Common myeloid progenitor, CD34-positive (primary cell): ENCODE measurements around the gene PRRT4.

Source experiments
- CTCF ChIA-PET: fragments of 350-600 bp; sonication (Branson Sonifier 250); formaldehyde crosslinking; loops from one replicate; lab custom pipeline; 2021; ENCODE audit warnings: antibody characterized with exemption; lab: Charles Lee
- POLR2A ChIA-PET: fragments of 350-600 bp; sonication (Branson Sonifier 250); formaldehyde crosslinking; loops from one replicate; lab custom pipeline; 2021; ENCODE audit warnings: antibody characterized with exemption; lab: Charles Lee
- DNase-seq, 3 donors: peaks; one replicate each; pipeline versions ENCODE4 v3.0.0 to v3.0.0-alpha.2; 2013
- H3K27ac ChIP-seq, 2 experiments: 1 replicate in 1 of 2; 2 replicates in 1 of 2; pipeline ENCODE4 v1.7.0; 2013; ENCODE audit warnings: inconsistent platforms in 2 of 2, low read length in 2 of 2, mild to moderate bottlenecking in 2 of 2, low read depth in 1 of 2, moderate library complexity in 1 of 2; ENCODE audit not compliant: severe bottlenecking in 2 of 2, insufficient read depth in 1 of 2, poor library complexity in 1 of 2
- H3K27me3 ChIP-seq, 5 experiments: replicated peaks in 2 of 5; 1 replicate in 3 of 5; 2 replicates in 2 of 5; pipeline versions ENCODE4 v1.6.1 to v1.7.0; 2013; ENCODE audit warnings: low read length in 4 of 5, mild to moderate bottlenecking in 2 of 5, moderate library complexity in 2 of 5, inconsistent platforms in 1 of 5; ENCODE audit not compliant: insufficient read depth in 5 of 5, control insufficient read depth in 4 of 5
- H3K36me3 ChIP-seq, 4 experiments: 1 replicate in 2 of 4; 2 replicates in 2 of 4; pipeline versions ENCODE4 v1.6.1 to v1.7.0; 2013; ENCODE audit warnings: low read length in 3 of 4, control low read depth in 1 of 4, mild to moderate bottlenecking in 1 of 4; ENCODE audit not compliant: control insufficient read depth in 4 of 4, insufficient read depth in 4 of 4
- H3K4me1 ChIP-seq, 4 experiments: 1 replicate in 3 of 4; 2 replicates in 1 of 4; pipeline versions ENCODE4 v1.6.1 to v1.7.1; 2013; ENCODE audit warnings: low read length in 3 of 4, mild to moderate bottlenecking in 3 of 4, control low read depth in 1 of 4, inconsistent platforms in 1 of 4, moderate library complexity in 1 of 4; ENCODE audit not compliant: control insufficient read depth in 4 of 4, insufficient read depth in 4 of 4; ENCODE audit errors: control extremely low read depth in 1 of 4
- H3K4me3 ChIP-seq, 7 experiments: 1 replicate in 4 of 7; 2 replicates in 3 of 7; pipeline versions ENCODE4 v1.5.1 to v1.7.0; 2013; ENCODE audit warnings: mild to moderate bottlenecking in 7 of 7, low read length in 6 of 7, moderate library complexity in 6 of 7, inconsistent platforms in 2 of 7, low read depth in 2 of 7, control low read depth in 1 of 7; ENCODE audit not compliant: insufficient read depth in 4 of 7, control insufficient read depth in 1 of 7; ENCODE audit errors: extremely low read depth in 1 of 7
- H3K9me3 ChIP-seq, 5 experiments: 1 replicate in 4 of 5; 2 replicates in 1 of 5; pipeline versions ENCODE4 v1.6.1 to v1.7.1; 2013; ENCODE audit warnings: low read length in 4 of 5, mild to moderate bottlenecking in 2 of 5, inconsistent platforms in 1 of 5, low read depth in 1 of 5, moderate library complexity in 1 of 5; ENCODE audit not compliant: control insufficient read depth in 4 of 5, insufficient read depth in 2 of 5; ENCODE audit errors: control extremely low read depth in 1 of 5
- WGBS: methylation state at CpG from one replicate; pipeline ENCODE4 v1.1.5; 2013; ENCODE audit not compliant: insufficient coverage; 5-methylcytosine and 5-hydroxymethylcytosine counted together

PRRT4 gene

DNA sequence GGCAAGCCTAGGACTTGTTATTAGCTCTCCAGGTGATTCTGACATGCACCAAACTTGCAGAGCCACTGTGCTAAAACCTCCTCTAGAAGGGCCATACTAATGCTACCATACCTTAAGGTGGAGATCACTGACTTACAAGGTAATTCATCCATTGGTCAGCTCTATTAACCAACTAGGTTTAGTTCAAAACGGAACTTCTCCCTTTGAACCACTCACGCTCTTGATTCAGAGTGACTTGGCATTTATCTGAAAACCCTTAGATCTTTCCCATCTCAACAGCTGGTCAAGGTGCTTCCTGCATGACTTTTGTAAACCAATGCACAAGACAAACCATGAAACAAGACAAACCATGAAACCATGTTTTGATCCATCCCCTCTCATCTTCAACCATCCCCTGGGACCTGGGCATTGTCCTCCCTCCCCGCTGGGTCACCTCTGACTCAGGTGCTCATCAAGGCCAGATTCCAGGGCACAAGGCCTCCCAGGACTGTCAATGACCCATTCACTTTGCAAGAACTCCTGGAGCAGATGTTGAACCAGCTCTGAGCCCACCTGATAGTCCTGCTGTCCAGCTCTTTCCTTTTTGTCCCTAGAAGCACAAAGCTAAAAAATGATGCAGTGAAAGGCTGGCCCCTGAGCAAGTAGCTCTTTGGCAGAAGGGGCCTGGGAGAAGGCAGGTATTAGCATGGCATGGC is 29.5 kb upstream of the PRRT4 start:
- CTCF ChIA-PET = interaction anchor here (0.6 to 67.2 kb wide), 5 partner anchors 5 to 1383 kb away, joined by 3 to 1829 read pairs (median 440); partner anchors contain the start of genes IMPDH1, PRRT4 and RBM28
- peak; percentile 70 to 96 (median 93) for DNase-seq
- Histone ChIP-seq H3K27me3 (no peaks in the 10 kb centered on the region), H3K36me3 (peaks cover 0 to 37% (median 29%) of the 10 kb centered on the region in 4 experiments), H3K4me3 (no peak overlapping the region), H3K9me3 (peaks cover 0 to 2% (median 0%) of the 10 kb centered on the region in 5 experiments), H3K27ac (no peak overlapping the region), H3K4me1 (peaks cover 0 to 34% (median 33%) of the 10 kb centered on the region in 4 experiments)
- 31% methylated on average over 3 of the region's 3 CpGs for WGBS
- POLR2A ChIA-PET = interaction anchor here (0.6 to 1.2 kb wide), 2 partner anchors 12 to 16 kb away, joined by 3 to 7 read pairs; no protein-coding TSS in a partner anchor

DNA sequence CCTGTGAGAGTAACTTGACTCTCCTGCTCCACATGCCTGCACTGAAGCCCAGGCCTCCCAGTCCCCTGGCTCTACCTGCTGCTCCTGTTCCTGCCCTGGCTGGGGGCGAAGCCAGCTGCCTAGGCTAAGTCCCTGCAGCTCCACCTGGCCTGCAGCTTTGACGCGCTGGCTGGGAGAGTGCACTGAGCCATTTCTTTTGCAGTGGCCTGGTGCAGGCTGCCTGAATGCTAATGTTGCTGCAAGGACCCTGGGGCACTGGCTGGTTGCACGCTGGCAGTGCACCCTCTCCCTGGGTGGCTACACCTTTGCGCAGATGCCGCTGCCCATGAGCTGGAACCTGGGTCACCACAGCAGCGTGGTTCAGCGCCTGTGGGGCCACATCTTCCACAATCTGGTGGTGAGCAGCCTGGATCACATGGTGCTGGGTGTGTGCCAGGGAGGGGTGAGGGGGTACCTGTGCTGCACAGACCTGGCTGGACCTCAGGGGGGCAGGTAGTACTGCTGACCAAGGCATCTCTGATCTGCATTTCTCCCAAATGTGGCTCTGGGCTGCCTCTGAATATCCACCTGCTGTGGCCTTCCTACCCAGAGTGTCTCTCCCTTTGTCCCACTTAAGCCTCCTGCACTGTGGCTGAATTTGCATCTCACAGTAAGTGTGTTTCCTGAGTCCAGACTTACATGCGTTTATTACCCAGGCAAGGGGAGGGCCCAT is 28.3 kb upstream of the PRRT4 start:
- no peak overlapping the region for H3K27ac ChIP-seq
- peaks cover 0 to 25% (median 20%) of the 10 kb centered on the region in 4 experiments for H3K36me3 ChIP-seq
- POLR2A ChIA-PET = no interaction called here
- CTCF ChIA-PET = interaction anchor here (1.1 to 67.2 kb wide), 5 partner anchors 4 to 71 kb away, joined by 3 to 1829 read pairs (median 440); partner anchors contain the start of genes IMPDH1, PRRT4 and RBM28
- peaks cover 1 to 38% (median 34%) of the 10 kb centered on the region in 4 experiments for H3K4me1 ChIP-seq
- no peaks in the 10 kb centered on the region for H3K27me3 ChIP-seq
- WGBS = 84% methylated on average over 9 of the region's 9 CpGs
- no peak for DNase-seq
- peaks cover 0 to 2% (median 0%) of the 10 kb centered on the region in 5 experiments for H3K9me3 ChIP-seq
- H3K4me3 ChIP-seq = no peak overlapping the region

DNA sequence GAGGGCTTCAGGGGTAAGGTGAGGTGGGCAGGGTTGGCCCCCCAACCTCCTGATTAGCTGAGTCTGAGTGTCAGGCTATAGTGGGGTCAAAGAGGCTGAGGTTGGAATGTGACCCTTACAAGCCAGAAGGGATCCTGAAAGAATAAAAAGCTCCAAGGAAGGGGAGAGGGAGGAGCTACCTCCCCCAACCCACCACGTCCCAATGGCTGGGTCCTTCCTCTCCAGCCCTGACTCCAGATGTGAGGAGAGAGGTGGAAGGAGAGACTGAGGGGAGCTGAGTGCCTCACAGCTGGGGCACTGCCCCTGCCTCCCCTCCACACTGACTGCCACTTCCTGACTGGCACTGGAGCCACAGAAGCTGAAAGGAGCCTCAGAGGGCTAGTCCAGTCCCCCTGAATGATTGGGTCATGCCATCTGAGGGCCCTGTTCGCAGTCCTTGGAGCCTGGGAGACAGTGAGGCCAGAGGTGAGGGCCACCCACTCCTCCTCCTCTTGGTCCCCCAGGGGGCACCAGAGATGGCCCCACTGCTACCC is 27.7 kb upstream of the PRRT4 start:
- Histone ChIP-seq H3K27me3 (no peaks in the 10 kb centered on the region), H3K9me3 (peaks cover 0 to 2% (median 0%) of the 10 kb centered on the region in 5 experiments), H3K27ac (no peak overlapping the region), H3K36me3 (peaks cover 0 to 18% (median 15%) of the 10 kb centered on the region in 4 experiments), H3K4me1 (peaks cover 4 to 44% (median 37%) of the 10 kb centered on the region in 4 experiments), H3K4me3 (no peak overlapping the region)
- no peak for DNase-seq
- 89% methylated on average over 1 of the region's 2 CpGs for WGBS
- ChIA-PET CTCF (interaction anchor here (1.1 to 67.2 kb wide), 7 partner anchors 3 to 71 kb away, joined by 3 to 1829 read pairs (median 4); partner anchors contain the start of genes IMPDH1, PRRT4 and RBM28), POLR2A (no interaction called here)

DNA sequence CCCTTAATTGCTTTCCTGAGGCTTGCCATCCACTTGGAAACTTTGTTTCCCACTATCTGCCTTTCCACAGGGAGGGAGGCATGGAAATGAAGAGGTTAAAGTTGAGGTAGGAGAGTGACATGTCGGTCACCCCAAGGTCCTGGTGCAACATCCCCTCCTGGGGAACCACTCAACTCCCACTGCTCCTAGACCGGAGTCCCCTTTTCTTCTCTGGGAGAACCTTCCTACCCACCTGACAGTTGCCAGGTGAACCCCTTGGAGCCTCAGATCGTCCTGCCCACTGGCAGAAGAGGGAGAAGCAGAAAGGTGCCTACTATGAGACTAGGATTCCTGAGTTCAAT is 26.6 kb upstream of the PRRT4 start:
- no peak for DNase-seq
- ChIA-PET CTCF (interaction anchor here (1.1 to 67.2 kb wide), 6 partner anchors 2 to 68 kb away, joined by 3 to 1829 read pairs (median 222); partner anchors contain the start of genes IMPDH1, PRRT4 and RBM28), POLR2A (no interaction called here)
- peaks cover 0 to 9% (median 8%) of the 10 kb centered on the region in 4 experiments for H3K36me3 ChIP-seq
- WGBS = 83% methylated on average over 2 of the region's 3 CpGs
- H3K4me1 ChIP-seq = peaks cover 4 to 46% (median 37%) of the 10 kb centered on the region in 4 experiments
- no peak overlapping the region for H3K4me3 ChIP-seq
- H3K27ac ChIP-seq = no peak overlapping the region
- peaks cover 0 to 2% (median 0%) of the 10 kb centered on the region in 5 experiments for H3K9me3 ChIP-seq
- no peaks in the 10 kb centered on the region for H3K27me3 ChIP-seq

DNA sequence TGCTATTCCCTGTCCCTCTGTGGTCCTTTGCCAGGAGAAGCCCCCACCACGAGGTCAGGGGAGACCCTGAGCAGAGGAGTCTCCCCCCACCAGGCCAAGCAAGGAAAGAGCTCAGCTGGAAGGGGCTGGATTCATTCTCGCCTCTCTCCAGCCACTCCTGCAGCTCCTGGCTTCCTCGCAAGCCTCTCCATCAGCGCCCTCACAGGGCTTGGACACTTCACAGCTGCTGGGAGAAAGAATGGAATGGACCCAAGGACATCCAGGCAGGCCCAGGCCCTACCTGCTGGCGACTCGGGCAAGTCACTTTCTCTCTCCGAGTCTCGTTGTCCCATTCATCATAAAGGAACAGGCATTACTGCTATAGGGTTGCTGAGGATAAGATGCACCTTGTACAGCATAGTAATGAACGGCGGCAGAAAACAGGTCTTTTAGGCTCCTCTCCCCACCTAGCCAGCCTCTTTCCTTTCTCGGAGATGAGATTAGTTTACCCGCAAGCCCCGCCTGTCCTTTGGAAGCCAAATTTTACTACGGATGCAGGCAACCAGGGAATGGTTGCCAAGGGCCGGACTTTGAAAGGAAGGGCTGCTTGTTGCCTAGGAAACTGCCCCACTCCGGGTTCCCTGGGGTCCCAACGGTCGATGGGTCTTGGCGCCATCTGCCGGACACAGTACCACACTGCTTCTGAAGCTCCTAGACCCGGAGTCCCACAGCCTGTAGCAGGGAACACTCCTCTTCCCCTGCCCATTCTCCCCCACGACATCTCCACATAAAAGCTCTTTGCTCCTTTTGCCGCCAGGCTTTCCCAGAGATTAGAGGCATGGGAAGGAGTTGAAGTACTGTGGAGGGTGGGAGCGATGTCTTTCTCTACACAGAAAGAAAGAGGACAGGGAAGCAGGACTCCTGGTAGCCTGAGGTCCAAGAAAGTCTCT is 26.0 kb upstream of the PRRT4 start:
- POLR2A ChIA-PET = no interaction called here
- H3K27ac ChIP-seq = no peak overlapping the region
- H3K36me3 ChIP-seq = peaks cover 0 to 5% (median 3%) of the 10 kb centered on the region in 4 experiments
- WGBS = 49% methylated on average over 18 of the region's 24 CpGs
- peak; percentile 63 to 74 (median 65) for DNase-seq
- peaks cover 4 to 46% (median 37%) of the 10 kb centered on the region in 4 experiments for H3K4me1 ChIP-seq
- H3K9me3 ChIP-seq = peaks cover 0 to 2% (median 0%) of the 10 kb centered on the region in 5 experiments
- no peak overlapping the region for H3K4me3 ChIP-seq
- CTCF ChIA-PET = interaction anchor here (0.8 to 67.2 kb wide), 9 partner anchors 2 to 704 kb away, joined by 3 to 1829 read pairs (median 4); partner anchors contain the start of genes IMPDH1, PRRT4 and RBM28
- no peaks in the 10 kb centered on the region for H3K27me3 ChIP-seq
